ENCODE data around the gene KRTAP4-2.
"Not testable (repeated sequence)": the region's sequence is repeated elsewhere in the genome, so short reads cannot be mapped to it uniquely, and the experiment has no call there.

KRTAP4-2 gene

DNA sequence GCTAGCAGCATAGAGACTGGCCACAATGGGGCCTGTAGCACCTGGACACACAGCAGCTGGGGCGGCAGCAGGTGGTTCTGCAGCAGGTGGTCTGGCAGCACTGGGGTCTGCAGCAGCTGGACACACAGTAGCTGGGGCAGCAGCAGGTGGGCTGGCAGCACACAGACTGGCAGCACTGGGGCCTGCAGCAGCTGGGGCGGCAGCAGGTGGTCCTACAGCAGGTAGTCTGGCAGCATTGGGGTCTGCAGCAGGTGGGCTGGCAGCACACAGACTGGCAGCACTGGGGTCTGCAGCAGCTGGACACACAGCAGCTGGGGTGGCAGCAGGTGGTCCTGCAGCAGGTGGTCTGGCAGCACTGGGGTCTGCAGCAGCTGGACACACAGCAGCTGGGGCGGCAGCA is 17.8 kb downstream of the KRTAP4-2 start:
- not testable (repeated sequence) for DNase-seq

DNA sequence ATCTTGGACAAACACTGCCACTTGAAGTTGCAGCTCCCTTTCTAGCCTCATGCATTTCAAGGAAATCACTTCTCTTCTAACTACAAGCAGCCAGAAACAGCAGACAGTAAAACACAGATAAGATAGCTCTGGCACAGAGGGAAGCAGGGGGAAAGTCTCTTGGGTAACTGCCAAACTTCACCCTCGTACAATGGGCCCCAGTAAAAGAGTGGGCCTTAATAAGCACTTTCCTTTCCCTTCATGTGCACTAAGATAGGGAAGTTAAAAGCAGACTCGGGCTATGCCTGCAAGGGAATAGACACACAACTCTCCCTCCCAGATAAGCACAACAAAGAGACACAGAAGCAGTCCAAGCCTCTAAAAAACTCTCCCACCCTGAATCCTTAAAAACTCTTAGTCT is 24.2 kb downstream of the KRTAP4-2 start:
- DNase-seq: no peak

DNA sequence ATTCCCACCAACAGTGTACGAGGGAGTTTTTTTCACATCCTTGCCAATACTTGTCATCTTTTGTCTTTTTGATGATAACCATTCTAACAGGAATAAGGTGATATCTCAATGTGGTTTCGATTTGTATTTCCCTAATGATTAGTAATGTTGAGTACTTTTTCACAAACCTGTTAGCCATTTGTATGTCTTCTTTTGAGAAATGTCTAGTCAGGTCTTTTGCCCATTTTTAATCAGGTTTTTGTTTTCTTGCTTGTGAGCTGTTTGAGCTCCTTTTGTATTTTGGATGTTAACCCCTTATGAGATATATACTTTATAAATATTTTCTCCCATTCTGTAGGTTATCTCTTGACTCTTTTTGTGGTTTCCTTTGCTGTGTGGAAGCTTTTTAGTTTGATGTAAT is 26.5 kb downstream of the KRTAP4-2 start:
- no peak for DNase-seq

DNA sequence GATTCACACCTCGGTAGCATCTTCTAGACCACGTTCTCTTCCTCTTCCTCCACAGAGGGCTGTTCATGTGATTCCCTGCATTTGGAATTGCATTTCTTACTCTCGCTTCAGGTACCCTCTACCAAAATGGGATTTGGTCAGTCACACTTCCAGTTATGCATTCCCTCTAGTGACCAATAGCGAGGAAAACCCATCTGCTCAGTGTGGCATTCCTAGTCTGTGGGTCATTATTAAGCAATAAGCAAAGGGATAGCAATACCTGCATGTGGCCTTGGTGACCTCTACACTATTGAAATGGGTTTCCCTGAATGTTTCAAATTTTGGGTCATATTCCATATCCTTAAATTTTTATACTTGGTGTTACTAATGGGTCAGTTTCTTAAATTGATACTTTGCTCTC is 28.0 kb downstream of the KRTAP4-2 start:
- no peak for DNase-seq

DNA sequence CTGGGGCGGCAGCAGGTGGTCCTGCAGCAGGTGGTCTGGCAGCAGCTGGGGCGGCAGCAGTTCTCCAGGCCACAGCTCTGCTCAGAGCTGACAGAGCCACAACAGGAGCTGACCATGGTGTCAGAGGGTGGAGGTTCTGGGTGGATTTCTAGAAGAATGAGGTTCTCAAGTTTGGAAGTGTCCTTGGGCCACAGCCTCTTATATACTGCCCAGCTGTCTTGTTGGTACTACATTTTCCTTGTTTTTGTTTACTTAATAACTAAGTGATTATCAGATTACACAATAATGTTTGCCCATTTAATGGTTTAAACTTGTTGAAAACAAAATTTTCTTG is 28.4 kb downstream of the KRTAP4-2 start, which contains the start of gene KRTAP4-5:
Gene KRTAP4-5, minus strand, starts transcription at position 174 of the 334 bp plus-strand sequence. Its CDS starts 58 bp downstream, at position 116.
- no peak for DNase-seq

- not testable (repeated sequence) for DNase-seq
These were observed 28.9 kb downstream of the KRTAP4-2 start for GRCh38 chr17:41148971-41149651.

DNA sequence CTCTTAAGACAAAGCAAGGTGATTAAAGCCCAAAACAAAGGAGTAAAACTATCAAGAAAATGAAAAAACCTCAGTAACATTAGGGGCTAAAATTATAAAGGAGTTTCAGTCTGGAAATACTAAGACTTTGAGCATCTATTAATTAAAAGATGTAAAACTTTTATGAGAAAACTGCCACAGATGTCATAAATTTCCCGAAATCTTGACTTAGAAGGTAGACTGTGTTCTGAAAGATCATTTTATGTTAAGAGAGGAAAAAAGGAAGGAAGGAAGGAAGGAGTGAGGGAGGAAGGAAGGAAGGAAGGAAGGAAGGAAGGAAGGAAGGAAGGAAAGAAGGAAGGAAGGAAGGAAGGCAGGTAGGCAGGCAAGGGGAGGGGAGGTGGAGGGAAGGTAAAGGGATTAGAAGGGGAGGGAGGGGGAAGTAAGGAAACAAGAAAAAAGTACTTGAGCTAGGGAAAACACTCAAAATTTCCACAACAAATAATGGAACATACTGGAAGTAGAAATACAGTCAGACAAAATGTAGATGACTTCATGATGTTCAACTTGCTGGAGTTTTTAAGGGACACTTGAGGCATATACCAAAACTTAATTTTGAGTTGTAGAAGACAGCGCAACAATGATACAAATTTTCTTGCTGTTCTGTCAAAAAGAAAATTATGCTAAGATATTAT is 30.4 kb downstream of the KRTAP4-2 start:
- no peak for DNase-seq

DNA sequence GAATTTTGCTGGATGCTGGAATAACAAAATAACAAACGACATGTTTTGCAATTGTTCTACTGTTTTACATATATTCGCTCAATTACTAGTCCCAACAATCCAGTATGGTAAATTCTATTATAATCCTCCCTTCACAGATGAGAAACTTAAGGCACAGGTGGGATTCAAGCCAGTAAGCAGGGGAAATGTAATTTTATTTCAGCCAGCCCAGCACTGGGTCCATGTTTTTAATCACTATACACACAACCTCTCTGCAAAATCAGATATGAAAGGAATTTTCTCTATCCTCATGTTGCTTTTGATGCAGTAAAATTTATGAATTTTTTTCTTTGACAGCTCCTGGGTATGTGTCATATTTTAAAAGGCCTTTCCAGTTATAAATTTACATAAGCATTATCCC is 32.8 kb downstream of the KRTAP4-2 start:
- no peak for DNase-seq

DNA sequence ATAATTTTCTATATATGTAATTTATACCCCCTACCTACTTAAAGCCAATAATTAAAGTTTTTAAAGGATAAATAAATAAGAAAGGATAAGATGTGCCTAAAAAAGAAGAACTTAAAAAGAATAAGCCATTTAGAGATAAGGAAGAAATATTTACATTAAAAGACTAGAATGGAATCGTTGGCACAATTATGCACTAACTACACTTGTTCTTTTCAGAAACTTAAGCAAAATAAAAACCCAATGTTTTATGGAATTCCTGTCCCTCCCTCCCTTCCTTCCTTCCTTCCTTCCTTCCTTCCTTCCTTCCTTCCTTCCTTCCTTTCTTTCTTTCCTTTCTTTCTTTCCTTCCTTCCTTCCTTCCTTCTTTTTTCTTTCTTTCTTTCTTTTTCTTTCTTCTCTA is 33.2 kb downstream of the KRTAP4-2 start:
- DNase-seq: no peak

DNA sequence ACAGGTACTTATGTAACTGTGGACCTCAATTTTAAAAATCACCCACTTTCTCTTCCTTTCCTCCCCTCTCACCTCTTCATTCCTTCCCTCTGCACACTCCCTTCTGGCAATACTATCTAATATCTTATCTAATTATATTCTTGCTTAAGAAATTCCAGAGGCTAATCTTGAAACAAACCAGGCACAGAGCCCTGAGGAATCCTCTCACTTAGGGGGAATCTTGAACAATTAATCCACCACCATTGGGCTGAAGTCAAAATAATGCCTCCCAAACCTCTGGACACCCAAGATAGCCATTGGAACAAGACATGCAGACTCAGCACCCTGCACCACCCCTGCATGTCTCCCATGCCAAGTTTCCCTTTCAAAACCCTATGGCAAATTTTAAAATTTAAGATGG is 36.7 kb downstream of the KRTAP4-2 start:
- DNase-seq: no peak

DNA sequence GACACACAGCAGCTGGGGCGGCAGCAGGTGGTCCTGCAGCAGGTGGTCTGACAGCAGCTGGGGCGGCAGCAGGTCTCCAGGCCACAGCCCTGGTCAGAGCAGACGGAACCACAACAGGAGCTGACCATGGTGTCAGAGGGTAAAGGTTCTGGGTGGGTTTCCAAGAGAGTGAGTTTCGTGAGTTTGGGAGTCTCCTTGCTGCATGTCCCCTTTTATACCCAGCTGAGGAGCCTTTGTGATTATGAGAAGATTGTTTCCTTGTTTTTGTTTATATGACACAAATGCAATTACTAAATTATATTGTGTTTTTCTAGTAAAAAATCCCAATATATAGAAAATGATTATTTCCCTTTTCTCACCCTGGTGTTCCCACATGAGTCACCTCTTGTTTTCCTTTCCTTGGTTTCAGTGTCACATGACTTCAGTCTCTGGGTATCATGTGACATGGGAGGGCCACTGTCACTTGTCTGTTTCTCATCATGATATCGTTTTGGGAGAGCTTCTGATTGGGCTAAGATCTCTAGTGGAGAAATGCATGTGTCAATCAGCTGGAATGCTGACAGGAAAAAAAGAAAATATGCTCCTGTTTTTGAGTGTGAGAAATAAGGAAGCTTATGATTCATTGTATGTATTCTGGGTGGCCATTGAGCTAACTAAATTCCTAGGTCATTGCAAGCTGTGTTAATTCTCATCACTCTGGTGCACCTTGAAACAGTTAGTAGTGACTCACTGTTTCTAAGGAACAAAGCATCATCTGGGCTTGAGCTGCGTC is 37.5 kb downstream of the KRTAP4-2 start, which contains the start of gene KRTAP4-6:
Gene KRTAP4-6, minus strand, starts transcription at position 185 of the 772 bp plus-strand sequence. Its CDS starts 57 bp downstream, at position 128.
- peak; percentile 40 for DNase-seq

- not testable (repeated sequence) for DNase-seq
These were observed 38.2 kb downstream of the KRTAP4-2 start for GRCh38 chr17:41139865-41140264.

DNA sequence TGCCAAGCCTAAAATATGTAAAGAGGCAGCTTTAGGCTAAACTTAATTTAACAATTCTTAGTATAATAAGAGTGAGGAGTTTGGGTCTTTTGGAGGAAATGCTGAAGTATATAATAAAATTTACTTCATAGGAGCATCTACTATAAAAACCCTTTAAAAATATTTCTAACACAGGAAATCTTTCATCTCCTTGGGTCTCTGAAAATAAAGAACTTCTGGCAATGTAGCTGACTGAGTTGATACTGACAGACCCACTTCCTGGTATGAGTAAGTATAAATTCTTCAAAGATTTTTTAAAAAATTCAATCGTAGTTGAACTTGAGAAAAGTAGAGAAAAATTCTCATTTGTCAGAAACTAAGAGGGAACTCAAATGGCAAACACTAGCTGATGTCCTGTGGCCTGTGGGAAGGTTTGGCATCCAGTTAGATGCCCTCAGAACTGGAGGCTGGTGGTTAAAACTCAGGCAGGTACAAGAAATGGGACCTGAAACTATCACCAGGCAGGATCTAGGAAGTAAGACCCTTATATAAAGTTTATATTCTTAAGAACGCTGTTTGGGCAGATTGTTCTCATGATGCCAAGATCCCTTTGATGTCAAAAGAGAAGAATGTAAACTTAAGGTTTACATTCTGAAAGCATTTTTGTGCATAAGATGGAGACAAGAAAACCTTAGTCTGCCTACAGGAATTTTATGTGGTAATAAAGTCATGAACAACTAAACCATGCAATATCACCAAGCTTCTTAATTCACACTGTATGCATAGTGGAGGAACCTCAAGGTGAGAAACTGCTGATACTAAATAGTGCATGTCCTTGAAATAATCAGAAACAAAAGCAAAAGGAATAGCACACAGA is 43.9 kb downstream of the KRTAP4-2 start:
- DNase-seq: no peak

DNA sequence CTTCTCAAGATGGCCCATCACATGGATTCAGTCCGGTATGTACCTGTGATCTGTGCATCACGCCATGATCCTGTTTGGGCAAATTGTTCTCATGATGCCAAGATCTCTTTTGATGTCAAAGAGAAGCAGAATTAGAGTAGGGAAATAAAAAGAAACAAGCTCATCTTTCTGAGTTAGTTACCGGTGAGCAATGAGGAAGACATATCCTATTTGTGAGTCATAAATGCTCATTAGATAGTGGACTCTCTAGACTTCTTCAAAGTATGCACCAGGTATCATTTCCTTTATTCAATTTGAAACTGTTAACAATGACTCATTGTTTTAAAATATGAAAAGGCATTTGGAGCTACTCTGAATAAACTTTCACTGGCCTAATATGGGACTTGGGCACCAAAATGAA is 46.0 kb downstream of the KRTAP4-2 start:
- no peak for DNase-seq
